OCI-LY3 (cell line): ENCODE measurements around the gene FKBP4.

Experiments
- H2AFZ ChIP-seq: fragments of 200-600, 300-600 bp; shearing (Covaris generic); 2 replicates; pipeline ENCODE4 v1.6.0; 2014; ENCODE audit warnings: antibody characterized with exemption, low read depth, low read length
- H3K27ac ChIP-seq: fragments of 200-600, 300-600 bp; sonication (generic); 2 replicates; pipeline ENCODE4 v1.5.1; 2014; ENCODE audit warnings: mild to moderate bottlenecking, low read length, moderate library complexity, mixed read lengths
- H3K27me3 ChIP-seq: fragments of 200-600, 300-600 bp; sonication (generic); 2 replicates; pipeline ENCODE4 v1.6.1; 2014; ENCODE audit warnings: low read depth, low read length, mixed read lengths
- H3K36me3 ChIP-seq: fragments of 200-600, 300-600 bp; sonication (generic); replicated peaks from 2 replicates; pipeline ENCODE3; 2014; ENCODE audit warnings: low read depth, low read length, mixed read lengths
- H3K4me1 ChIP-seq: fragments of 300-600, 200-600 bp; sonication (generic); 2 replicates; pipeline ENCODE4 v1.6.1; 2014; ENCODE audit warnings: low read length, mixed read lengths
- H3K4me2 ChIP-seq: fragments of 200-600, 300-600 bp; sonication (generic); 2 replicates; pipeline ENCODE4 v1.6.1; 2014; ENCODE audit warnings: low read length, mixed read lengths
- H3K4me3 ChIP-seq: fragments of 300-600, 200-600 bp; sonication (generic); 2 replicates; pipeline ENCODE4 v1.5.1; 2014; ENCODE audit warnings: antibody characterized with exemption, mild to moderate bottlenecking, low read length, moderate library complexity
- H3K79me2 ChIP-seq: fragments of 300-600, 200-600 bp; shearing (Covaris generic); 2 replicates; pipeline ENCODE4 v1.6.1; 2014; ENCODE audit warnings: mild to moderate bottlenecking, low read length, mixed read lengths
- H3K9ac ChIP-seq: fragments of 300-600, 200-600 bp; shearing (Covaris generic); 2 replicates; pipeline ENCODE4 v1.6.0; 2014; ENCODE audit warnings: mild to moderate bottlenecking, low read length, moderate library complexity
- H3K9me3 ChIP-seq: fragments of 200-600, 300-600 bp; shearing (Covaris generic); 2 replicates; pipeline ENCODE4 v1.6.1; 2014; ENCODE audit warnings: low read length, mixed read lengths; ENCODE audit not compliant: insufficient read depth
- H4K20me1 ChIP-seq: fragments of 200-600, 300-600 bp; sonication (generic); 2 replicates; pipeline ENCODE4 v1.6.1; 2016; ENCODE audit warnings: low read length, mixed read lengths; ENCODE audit not compliant: insufficient read depth
- EZH2phosphoT487 ChIP-seq: fragments of 200-600 bp; shearing (Covaris generic); IDR thresholded peaks from 2 replicates; pipeline ENCODE4 v1.6.1; 2018; ENCODE audit warnings: antibody characterized with exemption, mixed run types, low read depth
- TF ChIP-seq, protein P1 (sequence below): fragments of 200-600, 300-600 bp; sonication (generic); IDR thresholded peaks from 2 replicates; pipeline ENCODE4 v1.5.1; 2014; ENCODE audit warnings: antibody characterized with exemption, low read length, low read depth

Gene FKBP4

DNA sequence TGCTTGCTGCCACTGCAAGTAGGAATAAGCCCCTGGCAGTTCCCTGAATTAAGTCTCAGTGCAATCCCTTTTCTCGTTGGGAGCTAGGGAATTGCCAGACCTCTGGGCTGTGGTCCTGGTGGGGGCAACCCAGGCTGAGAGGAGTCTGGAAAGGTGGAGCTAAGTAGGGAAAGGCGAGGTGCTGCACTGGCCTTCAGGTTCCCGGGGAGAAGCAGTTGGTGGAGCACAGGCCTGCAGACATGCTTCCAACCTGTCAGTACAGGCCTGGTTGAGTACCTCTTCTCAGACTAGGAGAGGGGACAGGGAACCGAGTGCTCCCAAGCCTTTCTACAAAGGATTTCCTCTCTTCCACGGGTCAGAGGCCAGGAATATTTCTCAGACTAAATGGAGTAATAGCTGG, 38.6 kb downstream of the FKBP4 start:
- no peak overlapping the region for H2AFZ ChIP-seq
- no peaks in the 10 kb centered on the region for H3K79me2 ChIP-seq
- H3K27ac ChIP-seq: no peak overlapping the region
- no peaks in the 10 kb centered on the region for H3K27me3 ChIP-seq
- no peak overlapping the region for H3K4me3 ChIP-seq
- no peaks in the 10 kb centered on the region for H4K20me1 ChIP-seq
- peaks cover 5% of the 10 kb centered on the region for H3K36me3 ChIP-seq
- no peak overlapping the region for H3K4me2 ChIP-seq
- H3K9ac ChIP-seq: no peak overlapping the region
- H3K4me1 ChIP-seq: no peaks in the 10 kb centered on the region
- TF ChIP-seq, protein P1, sequence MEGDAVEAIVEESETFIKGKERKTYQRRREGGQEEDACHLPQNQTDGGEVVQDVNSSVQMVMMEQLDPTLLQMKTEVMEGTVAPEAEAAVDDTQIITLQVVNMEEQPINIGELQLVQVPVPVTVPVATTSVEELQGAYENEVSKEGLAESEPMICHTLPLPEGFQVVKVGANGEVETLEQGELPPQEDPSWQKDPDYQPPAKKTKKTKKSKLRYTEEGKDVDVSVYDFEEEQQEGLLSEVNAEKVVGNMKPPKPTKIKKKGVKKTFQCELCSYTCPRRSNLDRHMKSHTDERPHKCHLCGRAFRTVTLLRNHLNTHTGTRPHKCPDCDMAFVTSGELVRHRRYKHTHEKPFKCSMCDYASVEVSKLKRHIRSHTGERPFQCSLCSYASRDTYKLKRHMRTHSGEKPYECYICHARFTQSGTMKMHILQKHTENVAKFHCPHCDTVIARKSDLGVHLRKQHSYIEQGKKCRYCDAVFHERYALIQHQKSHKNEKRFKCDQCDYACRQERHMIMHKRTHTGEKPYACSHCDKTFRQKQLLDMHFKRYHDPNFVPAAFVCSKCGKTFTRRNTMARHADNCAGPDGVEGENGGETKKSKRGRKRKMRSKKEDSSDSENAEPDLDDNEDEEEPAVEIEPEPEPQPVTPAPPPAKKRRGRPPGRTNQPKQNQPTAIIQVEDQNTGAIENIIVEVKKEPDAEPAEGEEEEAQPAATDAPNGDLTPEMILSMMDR: no peak
- no peak for TF ChIP-seq EZH2phosphoT487
- no peaks in the 10 kb centered on the region for H3K9me3 ChIP-seq

DNA sequence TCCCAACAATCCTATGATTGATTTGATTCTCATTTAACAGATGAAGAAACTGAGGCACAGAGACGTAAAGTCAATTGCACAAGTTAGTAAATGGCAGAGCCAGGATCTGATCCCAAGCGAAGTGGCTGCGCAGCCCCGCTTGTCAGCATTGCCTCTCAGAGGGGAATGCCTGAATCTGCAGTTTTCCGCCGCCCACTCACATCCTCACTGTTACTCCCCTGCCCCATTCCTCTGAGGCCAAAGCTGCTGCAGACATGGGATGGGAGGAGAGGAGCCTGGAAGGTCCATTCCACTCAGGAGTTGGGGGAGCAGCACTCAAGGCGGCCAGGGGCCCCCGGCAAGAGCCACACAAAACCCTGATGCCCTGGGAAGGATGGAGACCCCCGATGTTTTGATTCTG, 39.0 kb downstream of the FKBP4 start:
- H3K4me2 ChIP-seq: no peak overlapping the region
- H3K27me3 ChIP-seq: no peaks in the 10 kb centered on the region
- peaks cover 5% of the 10 kb centered on the region for H3K36me3 ChIP-seq
- H3K4me3 ChIP-seq: no peak overlapping the region
- TF ChIP-seq EZH2phosphoT487: no peak
- TF ChIP-seq, protein P1: no peak
- no peak overlapping the region for H3K9ac ChIP-seq
- H3K79me2 ChIP-seq: no peaks in the 10 kb centered on the region
- no peak overlapping the region for H3K27ac ChIP-seq
- H3K4me1 ChIP-seq: no peaks in the 10 kb centered on the region
- H4K20me1 ChIP-seq: no peaks in the 10 kb centered on the region
- no peaks in the 10 kb centered on the region for H3K9me3 ChIP-seq
- H2AFZ ChIP-seq: no peak overlapping the region

DNA sequence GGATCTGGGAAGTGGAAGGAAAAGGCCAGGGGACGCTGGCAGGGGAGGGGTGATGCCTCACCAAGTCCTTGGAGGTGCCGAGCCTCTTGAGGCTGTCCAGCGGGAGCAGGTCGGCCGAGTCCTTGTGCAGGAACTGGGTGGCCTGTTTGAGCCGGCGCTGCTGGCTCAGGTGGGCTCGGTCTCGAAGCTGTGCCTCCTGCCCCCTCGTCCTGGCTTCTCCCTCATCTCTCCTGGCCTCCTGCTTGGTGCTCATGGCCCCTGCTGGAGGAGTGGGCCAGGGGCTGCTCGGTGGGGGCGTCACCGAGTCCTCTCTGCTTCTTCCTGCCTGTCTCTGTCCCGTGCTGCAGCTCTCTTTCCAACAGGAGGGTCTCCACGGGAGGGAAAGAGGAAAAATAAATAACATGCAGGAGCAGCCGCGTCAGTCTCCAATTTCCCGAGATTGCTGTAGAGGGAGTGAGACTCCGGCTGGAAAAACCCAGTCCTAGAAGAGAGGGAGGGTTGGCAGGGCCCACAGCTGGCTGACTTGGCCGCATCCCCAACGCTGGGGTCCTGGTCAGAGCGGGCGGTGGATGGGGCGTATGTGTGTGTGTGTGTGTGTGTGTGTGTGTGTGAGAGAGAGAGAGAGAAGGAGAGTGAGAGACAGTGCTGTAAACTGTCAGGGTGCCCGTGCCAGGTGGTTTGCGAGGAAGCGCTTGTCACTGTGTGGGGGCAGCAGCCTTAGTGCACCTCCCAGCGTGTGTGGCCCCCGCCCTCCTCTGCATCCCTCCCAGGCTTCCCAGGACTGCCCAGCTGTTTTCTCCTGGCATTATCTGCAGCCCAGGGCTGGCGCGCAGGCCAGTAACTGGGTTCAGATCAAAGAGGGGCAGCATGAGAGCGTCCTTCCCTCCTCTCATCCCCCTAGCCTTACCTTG, 40.1 kb downstream of the FKBP4 start, which contains the start of gene NRIP2:
Gene NRIP2, minus strand, starts transcription at position 455 of the 911 bp plus-strand sequence. Its CDS starts 52 bp downstream, at position 403.
- Histone ChIP-seq H2AFZ (no peak within 1 kb of the TSS), H4K20me1 (no peaks in the 10 kb centered on the region), H3K36me3 (peaks cover 5% of the 10 kb centered on the region), H3K4me2 (no peak within 1 kb of the TSS), H3K4me1 (no peaks in the 10 kb centered on the region), H3K9ac (no peak within 1 kb of the TSS), H3K27ac (no peak within 1 kb of the TSS), H3K9me3 (no peaks in the 10 kb centered on the region), H3K79me2 (no peaks in the 10 kb centered on the region), H3K4me3 (no peak within 1 kb of the TSS), H3K27me3 (no peaks in the 10 kb centered on the region)
- TF ChIP-seq EZH2phosphoT487: no peak
- TF ChIP-seq, protein P1: no peak

DNA sequence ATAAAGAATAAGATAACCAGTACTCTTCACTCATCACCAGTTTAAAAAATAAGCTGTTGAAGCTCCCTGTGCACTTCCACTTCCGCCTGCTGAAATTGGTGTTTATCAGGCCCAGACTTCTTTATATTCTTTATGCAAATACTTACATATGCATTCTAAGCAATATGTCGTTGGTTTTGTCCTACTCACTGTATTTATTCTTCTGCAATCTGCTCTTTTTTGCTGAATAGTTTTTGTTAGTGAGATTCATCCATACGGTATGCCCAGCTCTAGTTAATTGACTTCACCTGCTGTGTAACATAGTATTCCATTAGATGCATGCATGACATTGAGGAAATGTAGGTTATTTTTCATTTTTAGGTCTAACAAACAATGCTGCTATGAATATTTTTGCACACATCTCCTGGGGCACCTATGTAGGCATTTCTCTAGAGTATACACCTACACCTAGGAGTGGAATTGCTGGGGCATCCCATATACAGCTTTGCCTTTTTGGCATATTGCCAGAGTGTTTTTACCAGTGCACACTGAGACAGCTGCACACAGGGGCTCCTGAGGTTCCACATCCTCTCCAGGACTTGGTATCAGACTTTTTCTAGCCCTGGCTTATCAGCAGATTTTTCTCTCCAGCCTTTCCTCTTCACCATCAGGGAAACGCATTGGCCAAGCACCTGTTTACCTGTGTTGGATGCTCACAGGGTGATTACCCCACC, 41.1 kb downstream of the FKBP4 start:
- Histone ChIP-seq H3K36me3 (peaks cover 5% of the 10 kb centered on the region), H3K9me3 (no peaks in the 10 kb centered on the region), H3K9ac (no peak overlapping the region), H3K27ac (no peak overlapping the region), H3K4me3 (no peak overlapping the region), H3K79me2 (no peaks in the 10 kb centered on the region), H3K4me1 (no peaks in the 10 kb centered on the region), H2AFZ (no peak overlapping the region), H3K27me3 (no peaks in the 10 kb centered on the region), H3K4me2 (no peak overlapping the region), H4K20me1 (no peaks in the 10 kb centered on the region)
- no peak for TF ChIP-seq EZH2phosphoT487
- TF ChIP-seq, protein P1: no peak
